22Rv1 (cell line): ENCODE measurements around the gene NUAK1.

Source experiments
- ZFX ChIP-seq: fragments of 450-650 bp; IDR thresholded peaks from 2 replicates; pipeline ENCODE4 v1.6.1; 2017; ENCODE audit warnings: antibody characterized with exemption, borderline replicate concordance
- TF ChIP-seq, protein P1 (sequence below): fragments of 450-650 bp; IDR thresholded peaks from 2 replicates; pipeline ENCODE4 v1.5.1; 2017; ENCODE audit warnings: mild to moderate bottlenecking

DNA sequence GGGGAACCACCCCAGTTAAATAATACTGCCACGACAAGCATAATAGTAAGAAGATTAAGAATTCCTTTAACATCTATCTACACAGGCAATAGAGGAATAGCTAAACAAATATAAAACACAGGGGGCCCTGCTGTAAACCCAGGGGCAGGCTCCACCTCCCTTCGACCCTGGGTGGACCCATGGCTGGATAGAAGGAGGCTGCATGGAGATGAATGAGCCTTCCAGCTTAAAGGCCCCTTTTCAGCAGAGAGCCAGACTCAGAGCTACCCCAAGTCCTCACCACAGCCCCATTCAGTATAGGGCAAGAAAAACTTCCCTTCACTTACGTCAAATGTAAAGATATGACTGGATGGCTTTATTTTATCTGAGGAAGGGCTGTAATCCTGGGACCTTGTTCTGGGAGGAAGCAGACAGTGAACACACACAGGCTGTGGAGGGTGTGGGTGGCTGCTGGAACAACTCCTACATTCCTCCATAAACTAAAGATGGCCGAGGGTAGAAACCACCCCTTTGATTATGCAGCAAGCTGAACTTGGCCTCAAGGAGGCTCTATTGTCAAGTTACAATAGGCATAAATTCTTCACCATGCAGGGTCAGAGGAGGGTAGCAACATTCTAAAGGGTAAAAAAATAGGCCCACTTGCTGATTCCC lies 30.4 kb downstream of the NUAK1 start:
- TF ChIP-seq, protein P1, sequence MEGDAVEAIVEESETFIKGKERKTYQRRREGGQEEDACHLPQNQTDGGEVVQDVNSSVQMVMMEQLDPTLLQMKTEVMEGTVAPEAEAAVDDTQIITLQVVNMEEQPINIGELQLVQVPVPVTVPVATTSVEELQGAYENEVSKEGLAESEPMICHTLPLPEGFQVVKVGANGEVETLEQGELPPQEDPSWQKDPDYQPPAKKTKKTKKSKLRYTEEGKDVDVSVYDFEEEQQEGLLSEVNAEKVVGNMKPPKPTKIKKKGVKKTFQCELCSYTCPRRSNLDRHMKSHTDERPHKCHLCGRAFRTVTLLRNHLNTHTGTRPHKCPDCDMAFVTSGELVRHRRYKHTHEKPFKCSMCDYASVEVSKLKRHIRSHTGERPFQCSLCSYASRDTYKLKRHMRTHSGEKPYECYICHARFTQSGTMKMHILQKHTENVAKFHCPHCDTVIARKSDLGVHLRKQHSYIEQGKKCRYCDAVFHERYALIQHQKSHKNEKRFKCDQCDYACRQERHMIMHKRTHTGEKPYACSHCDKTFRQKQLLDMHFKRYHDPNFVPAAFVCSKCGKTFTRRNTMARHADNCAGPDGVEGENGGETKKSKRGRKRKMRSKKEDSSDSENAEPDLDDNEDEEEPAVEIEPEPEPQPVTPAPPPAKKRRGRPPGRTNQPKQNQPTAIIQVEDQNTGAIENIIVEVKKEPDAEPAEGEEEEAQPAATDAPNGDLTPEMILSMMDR = no peak
- no peak for TF ChIP-seq ZFX
